ENCODE data around the gene MYO1E. TPM values are rescaled to one million over a fixed set of nuclear protein-coding genes. Genes with fewer than 3 reads are reported as not detected.
"Not testable (repeated sequence)": the region's sequence is repeated elsewhere in the genome, so short reads cannot be mapped to it uniquely, and the experiment has no call there.

Gene MYO1E
- total RNA-seq, 1 donor from 2014 or later, result 33.6 TPM

- H3K27ac Mint-ChIP-seq; H3K36me3 Mint-ChIP-seq (ENCODE audit: low read depth); H3K27me3 Mint-ChIP-seq (ENCODE audit: insufficient read depth); DNase-seq (ENCODE audit: low spot score); intact Hi-C loops (cut with micrococcal nuclease); H3K9me3 Mint-ChIP-seq; H3K4me3 Mint-ChIP-seq: not testable (repeated sequence)
- peaks cover 12% of the 10 kb centered on the region for H3K4me1 Mint-ChIP-seq (ENCODE audit: low read depth)
These were observed 35.9 kb downstream of the MYO1E start for GRCh38 chr15:59336725-59337124.

- DNase-seq (ENCODE audit: low spot score), result no peak
- no peaks in the 10 kb centered on the region for H3K36me3 Mint-ChIP-seq (ENCODE audit: low read depth)
- no peak overlapping the region for H3K27ac Mint-ChIP-seq
- no peak overlapping the region for H3K4me3 Mint-ChIP-seq
- H3K4me1 Mint-ChIP-seq (ENCODE audit: low read depth), result peaks cover 12% of the 10 kb centered on the region
- H3K27me3 Mint-ChIP-seq (ENCODE audit: insufficient read depth), result peaks cover 8% of the 10 kb centered on the region
- no peaks in the 10 kb centered on the region for H3K9me3 Mint-ChIP-seq
- intact Hi-C loops (cut with micrococcal nuclease), result no loop called here
These were observed 37.4 kb downstream of the MYO1E start for GRCh38 chr15:59335207-59335786.

- Mint-ChIP-seq H3K27ac (no peak overlapping the region), H3K9me3 (no peaks in the 10 kb centered on the region), H3K4me3 (no peak overlapping the region), H3K27me3 (ENCODE audit: insufficient read depth) (peaks cover 10% of the 10 kb centered on the region), H3K36me3 (ENCODE audit: low read depth) (no peaks in the 10 kb centered on the region), H3K4me1 (ENCODE audit: low read depth) (peaks cover 12% of the 10 kb centered on the region)
- intact Hi-C loops (cut with micrococcal nuclease), result no loop called here
- DNase-seq (ENCODE audit: low spot score), result no peak
These were observed 38.6 kb downstream of the MYO1E start for GRCh38 chr15:59334076-59334415.

- H3K27ac Mint-ChIP-seq, result no peak overlapping the region
- peaks cover 10% of the 10 kb centered on the region for H3K27me3 Mint-ChIP-seq (ENCODE audit: insufficient read depth)
- no peaks in the 10 kb centered on the region for H3K9me3 Mint-ChIP-seq
- no peak overlapping the region for H3K4me3 Mint-ChIP-seq
- no peaks in the 10 kb centered on the region for H3K36me3 Mint-ChIP-seq (ENCODE audit: low read depth)
- intact Hi-C loops (cut with micrococcal nuclease), result no loop called here
- DNase-seq (ENCODE audit: low spot score), result no peak
- peaks cover 12% of the 10 kb centered on the region for H3K4me1 Mint-ChIP-seq (ENCODE audit: low read depth)
These were observed 39.1 kb downstream of the MYO1E start for GRCh38 chr15:59333401-59334075.

- no peak for DNase-seq (ENCODE audit: low spot score)
- intact Hi-C loops (cut with micrococcal nuclease), result no loop called here
- Mint-ChIP-seq H3K4me1 (ENCODE audit: low read depth) (peaks cover 19% of the 10 kb centered on the region), H3K27me3 (ENCODE audit: insufficient read depth) (peaks cover 10% of the 10 kb centered on the region), H3K4me3 (no peak overlapping the region), H3K9me3 (no peaks in the 10 kb centered on the region), H3K27ac (no peak overlapping the region), H3K36me3 (ENCODE audit: low read depth) (no peaks in the 10 kb centered on the region)
These were observed 40.7 kb downstream of the MYO1E start for GRCh38 chr15:59332009-59332408.

- Mint-ChIP-seq H3K4me3 (no peak overlapping the region), H3K4me1 (ENCODE audit: low read depth) (peaks cover 19% of the 10 kb centered on the region), H3K27ac (no peak overlapping the region), H3K27me3 (ENCODE audit: insufficient read depth) (peaks cover 10% of the 10 kb centered on the region), H3K36me3 (ENCODE audit: low read depth) (no peaks in the 10 kb centered on the region), H3K9me3 (no peaks in the 10 kb centered on the region)
- intact Hi-C loops (cut with micrococcal nuclease), result no loop called here
- no peak for DNase-seq (ENCODE audit: low spot score)
These were observed 42.0 kb downstream of the MYO1E start for GRCh38 chr15:59330649-59331048.

- Mint-ChIP-seq H3K27me3 (ENCODE audit: insufficient read depth) (peaks cover 10% of the 10 kb centered on the region), H3K4me3 (no peak overlapping the region), H3K9me3 (no peaks in the 10 kb centered on the region), H3K27ac (no peak overlapping the region), H3K36me3 (ENCODE audit: low read depth) (no peaks in the 10 kb centered on the region), H3K4me1 (ENCODE audit: low read depth) (peaks cover 17% of the 10 kb centered on the region)
- intact Hi-C loops (cut with micrococcal nuclease), result no loop called here
- no peak for DNase-seq (ENCODE audit: low spot score)
These were observed 42.9 kb downstream of the MYO1E start for GRCh38 chr15:59329570-59330350.

GRCh38 chr15:59329091-59329490 is 43.6 kb downstream of the MYO1E start:
- H3K4me3 Mint-ChIP-seq, result no peak overlapping the region
- H3K36me3 Mint-ChIP-seq (ENCODE audit: low read depth), result no peaks in the 10 kb centered on the region
- no peak overlapping the region for H3K27ac Mint-ChIP-seq
- intact Hi-C loops (cut with micrococcal nuclease), result no loop called here
- no peaks in the 10 kb centered on the region for H3K9me3 Mint-ChIP-seq
- DNase-seq (ENCODE audit: low spot score), result no peak
- peaks cover 13% of the 10 kb centered on the region for H3K4me1 Mint-ChIP-seq (ENCODE audit: low read depth)
- peaks cover 10% of the 10 kb centered on the region for H3K27me3 Mint-ChIP-seq (ENCODE audit: insufficient read depth)

- no peak for DNase-seq (ENCODE audit: low spot score)
- Mint-ChIP-seq H3K9me3 (no peaks in the 10 kb centered on the region), H3K27ac (no peak overlapping the region), H3K36me3 (ENCODE audit: low read depth) (no peaks in the 10 kb centered on the region), H3K4me3 (no peak overlapping the region), H3K27me3 (ENCODE audit: insufficient read depth) (peaks cover 10% of the 10 kb centered on the region), H3K4me1 (ENCODE audit: low read depth) (peaks cover 7% of the 10 kb centered on the region)
- intact Hi-C loops (cut with micrococcal nuclease), result no loop called here
These were observed 44.7 kb downstream of the MYO1E start for GRCh38 chr15:59327942-59328341.

GRCh38 chr15:59326856-59327255 is 45.8 kb downstream of the MYO1E start:
- intact Hi-C loops (cut with micrococcal nuclease), result no loop called here
- Mint-ChIP-seq H3K4me3 (no peak overlapping the region), H3K36me3 (ENCODE audit: low read depth) (no peaks in the 10 kb centered on the region), H3K9me3 (no peaks in the 10 kb centered on the region), H3K27me3 (ENCODE audit: insufficient read depth) (peaks cover 10% of the 10 kb centered on the region), H3K4me1 (ENCODE audit: low read depth) (peaks cover 12% of the 10 kb centered on the region), H3K27ac (no peak overlapping the region)
- DNase-seq (ENCODE audit: low spot score), result no peak

- peaks cover 14% of the 10 kb centered on the region for H3K9me3 Mint-ChIP-seq
- no peak for DNase-seq (ENCODE audit: low spot score)
- no peaks in the 10 kb centered on the region for H3K36me3 Mint-ChIP-seq (ENCODE audit: low read depth)
- H3K27me3 Mint-ChIP-seq (ENCODE audit: insufficient read depth), result peaks cover 2% of the 10 kb centered on the region
- peaks cover 5% of the 10 kb centered on the region for H3K4me1 Mint-ChIP-seq (ENCODE audit: low read depth)
- no peak overlapping the region for H3K4me3 Mint-ChIP-seq
- H3K27ac Mint-ChIP-seq, result no peak overlapping the region
- intact Hi-C loops (cut with micrococcal nuclease), result no loop called here
These were observed 50.5 kb downstream of the MYO1E start for GRCh38 chr15:59322056-59322759.

GRCh38 chr15:59321000-59321689 is 51.5 kb downstream of the MYO1E start:
- intact Hi-C loops (cut with micrococcal nuclease), result no loop called here
- Mint-ChIP-seq H3K36me3 (ENCODE audit: low read depth) (no peaks in the 10 kb centered on the region), H3K27me3 (ENCODE audit: insufficient read depth) (peaks cover 4% of the 10 kb centered on the region), H3K9me3 (peaks cover 17% of the 10 kb centered on the region), H3K27ac (no peak overlapping the region), H3K4me3 (no peak overlapping the region), H3K4me1 (ENCODE audit: low read depth) (peaks cover 5% of the 10 kb centered on the region)
- DNase-seq (ENCODE audit: low spot score), result no peak

Measured in activated T-helper 1 cell treated with anti-CD3 and anti-CD28 coated beads, Interleukin-12 subunit alpha, Interleukin-12 subunit beta, Interleukin-2, Interleukin-4 antibody, amounts not matched to agents 30 ng/mL and 10 ng/mL and 1 ng/mL, durations not matched to agents 14 hours and 24 hours and 36 hours (primary cell).